ENCODE results near the gene SPATA31D3. TPM values are rescaled to one million over a fixed set of nuclear protein-coding genes. Genes with fewer than 3 reads are reported as not detected.

Gene SPATA31D3
- total and polyA plus RNA-seq, 2 of the 8 experiments (the other 6 are each of a cell fraction or from before 2014, with no cell fraction given) = not detected

GRCh38 chr9:81912135-81912534 lies 31.2 kb upstream of the SPATA31D3 start:
- no peak overlapping the region for H3K23ac ChIP-seq (ENCODE audit: insufficient read length)
- FAIRE-seq (no peak), DNase-seq (ENCODE audit: low read depth in 1 of 2, low spot score in 2 of 2) (no peak)
- no peaks in the 10 kb centered on the region for H4K20me1 ChIP-seq (replicated peaks in 1 of 2; ENCODE audit: control insufficient read depth in 1 of 2, insufficient read depth in 2 of 2, low read length in 2 of 2)
- H3K14ac ChIP-seq (ENCODE audit: insufficient read length) = no peak overlapping the region
- no peaks in the 10 kb centered on the region for H3K27me3 ChIP-seq (replicated peaks in 1 of 4; ENCODE audit: control insufficient read depth in 3 of 4, extremely low read depth in 1 of 4, insufficient read depth in 3 of 4, low read length in 3 of 4)
- H4K8ac ChIP-seq (ENCODE audit: extremely low read depth, insufficient read depth, low read length) = no peak overlapping the region
- H3K79me2 ChIP-seq (ENCODE audit: control insufficient read depth in 1 of 2, insufficient read depth in 2 of 2, low read length in 2 of 2) = no peaks in the 10 kb centered on the region
- H3K18ac ChIP-seq (ENCODE audit: extremely low read depth, low read length) = no peak overlapping the region
- H2BK120ac ChIP-seq (replicated peaks; ENCODE audit: low read depth, low read length) = no peak overlapping the region
- H3K23me2 ChIP-seq (ENCODE audit: low read depth, low read length) = no peaks in the 10 kb centered on the region
- no peak overlapping the region for H3K4me3 ChIP-seq (ENCODE audit: extremely low read depth in 1 of 4, insufficient read depth in 2 of 4, low read depth in 3 of 4, low read length in 4 of 4)
- H3K4ac ChIP-seq (replicated peaks; ENCODE audit: insufficient read length, low read depth, low read length) = no peak overlapping the region
- H3K36me3 ChIP-seq (ENCODE audit: control insufficient read depth in 2 of 4, insufficient read depth in 4 of 4, low read length in 3 of 4) = no peaks in the 10 kb centered on the region
- H2BK12ac ChIP-seq (ENCODE audit: low read depth, low read length) = no peak overlapping the region
- no peak overlapping the region for H3K9ac ChIP-seq (replicated peaks in 1 of 4; ENCODE audit: extremely low read depth in 1 of 4, low read depth in 3 of 4, low read length in 3 of 4)
- CTCF ChIA-PET (ENCODE audit: partially characterized antibody) = interaction anchor here (0.5 kb wide), 1 partner anchor 19 kb away, joined by 3 read pairs; no protein-coding TSS in a partner anchor
- H4K5ac ChIP-seq (ENCODE audit: insufficient read length, low read depth, low read length) = no peak overlapping the region
- 0 out of 4 replicates have a peak, but pooled peaks cover 0 to 2% of the 10 kb centered on the region in 2 experiments for H3K9me3 ChIP-seq (ENCODE audit: insufficient read depth in 2 of 2, low read depth in 1 of 2, low read length in 1 of 2)
- 98% methylated on average over 6 of the region's 6 CpGs; no CpG with 5 or more reads in 1 of the 2 experiments for WGBS, 2 experiments (ENCODE audit: extremely low coverage in 1 of 2, insufficient coverage in 1 of 2, insufficient read length in 1 of 2, insufficient replicate concordance in 2 of 2, low coverage in 1 of 2, low lambda C conversion rate in 2 of 2, missing lambda C conversion rate in 1 of 2)
- H3K4me1 ChIP-seq (replicated peaks in 1 of 4; ENCODE audit: control insufficient read depth in 3 of 4, insufficient read depth in 4 of 4, low read length in 3 of 4) = no peaks in the 10 kb centered on the region
- no peak overlapping the region for H2BK20ac ChIP-seq (ENCODE audit: low read length)
- no peak overlapping the region for H2AFZ ChIP-seq (ENCODE audit: low read length)
- H2AK5ac ChIP-seq (ENCODE audit: low read depth, low read length) = no peak overlapping the region
- H2BK5ac ChIP-seq (ENCODE audit: low read depth, low read length) = no peak overlapping the region
- H3K79me1 ChIP-seq (ENCODE audit: low read depth, low read length) = no peaks in the 10 kb centered on the region
- no peak overlapping the region for H4K91ac ChIP-seq (replicated peaks; ENCODE audit: insufficient read length, low read length)
- POLR2A ChIA-PET (ENCODE audit: partially characterized antibody) = no interaction called here
- H3K4me2 ChIP-seq (ENCODE audit: insufficient read depth in 1 of 2, low read depth in 2 of 2, low read length in 2 of 2) = no peak overlapping the region
- H3K27ac ChIP-seq (ENCODE audit: low read depth, low read length) = no peak overlapping the region
- H3K56ac ChIP-seq (replicated peaks; ENCODE audit: insufficient read length, low read depth, low read length) = no peak overlapping the region
- no peak overlapping the region for H2BK15ac ChIP-seq (ENCODE audit: low read length)
- no peak for TF ChIP-seq GTF2F1 (IDR thresholded peaks at IDR 0.05; ENCODE audit: borderline replicate concordance, low read depth, low read length)
- no peak for TF ChIP-seq SIRT6 (IDR thresholded peaks at IDR 0.05; ENCODE audit: low read length)
- no peak for TF ChIP-seq CHD2 (IDR thresholded peaks at IDR 0.05; ENCODE audit: low read length)
- no peak for TF ChIP-seq JUN (IDR thresholded peaks at IDR 0.05; ENCODE audit: low read depth, low read length)
- no peak for TF ChIP-seq CREB1 (IDR thresholded peaks at IDR 0.05)
- no peak for TF ChIP-seq FOSL1 (IDR thresholded peaks at IDR 0.05; ENCODE audit: insufficient read depth, low read depth, low read length)
- TF ChIP-seq NANOG (IDR thresholded peaks at IDR 0.05; ENCODE audit: insufficient read depth, low read depth, low read length, poor library complexity, severe bottlenecking) = no peak
- no peak for TF ChIP-seq CBX8 (IDR thresholded peaks at IDR 0.05; ENCODE audit: borderline replicate concordance, low read depth, low read length)
- no peak for TF ChIP-seq KDM1A (IDR thresholded peaks at IDR 0.05; ENCODE audit: borderline replicate concordance, low read length)
- no peak for TF ChIP-seq SP1 (IDR thresholded peaks at IDR 0.05; ENCODE audit: low read depth, low read length)
- TF ChIP-seq YY1 (IDR thresholded peaks at IDR 0.05; ENCODE audit: low read depth, low read length) = no peak
- TF ChIP-seq TCF12 (IDR thresholded peaks at IDR 0.05; ENCODE audit: low read depth, low read length) = no peak
- TF ChIP-seq MAFK (IDR thresholded peaks at IDR 0.05; ENCODE audit: low read depth, low read length) = no peak
- TF ChIP-seq RNF2 (IDR thresholded peaks at IDR 0.05; ENCODE audit: borderline replicate concordance, low read depth, low read length, missing control alignments, poor library complexity, severe bottlenecking) = no peak
- TF ChIP-seq RFX5 (IDR thresholded peaks at IDR 0.05; ENCODE audit: borderline replicate concordance, low read depth, low read length) = no peak
- TF ChIP-seq BACH1 (IDR thresholded peaks at IDR 0.05; ENCODE audit: low read length) = no peak

Measured in H1 (cell line).